Calu3 (cell line): ENCODE data around the gene MYOCD. TPM values are rescaled to one million over a fixed set of nuclear protein-coding genes. Genes with fewer than 3 reads are reported as not detected.

ENCODE experiments used
- BruUV-seq: library from RNA; stranded (reverse); fragments of 400-500 nt; replicated peaks from 2 replicates; lab custom pipeline; 2021; lab: Mats Ljungman, UMichigan
- CTCF ChIA-PET: fragments of 300-600 bp; sonication (Branson Sonifier 250); formaldehyde crosslinking; loops from one replicate; lab custom pipeline; 2022; ENCODE audit warnings: antibody characterized with exemption; lab: Charles Lee
- DNase-seq: peaks from one replicate; pipeline ENCODE4 v3.0.0; 2022
- H3K27ac Mint-ChIP-seq: one replicate; pipeline ENCODE4 v1.8.0; 2022; ENCODE audit warnings: mixed read lengths; ENCODE audit not compliant: unreplicated experiment
- H3K27me3 Mint-ChIP-seq: one replicate; pipeline ENCODE4 v1.8.0; 2022; ENCODE audit warnings: mixed read lengths; ENCODE audit not compliant: unreplicated experiment
- H3K36me3 Mint-ChIP-seq: one replicate; pipeline ENCODE4 v1.8.0; 2022; ENCODE audit warnings: mild to moderate bottlenecking, moderate library complexity, mixed read lengths; ENCODE audit not compliant: insufficient read depth, unreplicated experiment
- H3K4me1 Mint-ChIP-seq: one replicate; pipeline ENCODE4 v1.8.0; 2022; ENCODE audit warnings: mild to moderate bottlenecking, low read depth, mixed read lengths; ENCODE audit not compliant: unreplicated experiment
- H3K4me3 Mint-ChIP-seq: one replicate; pipeline ENCODE4 v1.8.0; 2022; ENCODE audit warnings: mild to moderate bottlenecking, low read depth, moderate library complexity, mixed read lengths; ENCODE audit not compliant: unreplicated experiment
- H3K9me3 Mint-ChIP-seq: one replicate; pipeline ENCODE4 v1.8.0; 2022; ENCODE audit warnings: low read depth, mixed read lengths; ENCODE audit not compliant: unreplicated experiment
- CTCF ChIP-seq: fragments of 200-600 bp; IDR thresholded peaks from one replicate; pipeline ENCODE4 v1.8.0; 2022; ENCODE audit warnings: antibody characterized with exemption; ENCODE audit not compliant: unreplicated experiment
- intact Hi-C: fragments of 100-400 bp; cut with micrococcal nuclease; formaldehyde crosslinking; loops from one replicate; pipeline ENCODE4 v1.10.0; 2022; ENCODE audit not compliant: unreplicated experiment
- total RNA-seq: library from RNA; stranded (reverse); gene quantifications from 2 replicates; pipeline ENCODE4 v1.2.3, GENCODE V29; 2022

MYOCD gene
- total RNA-seq, 1 experiment from 2014 or later: not detected

DNA sequence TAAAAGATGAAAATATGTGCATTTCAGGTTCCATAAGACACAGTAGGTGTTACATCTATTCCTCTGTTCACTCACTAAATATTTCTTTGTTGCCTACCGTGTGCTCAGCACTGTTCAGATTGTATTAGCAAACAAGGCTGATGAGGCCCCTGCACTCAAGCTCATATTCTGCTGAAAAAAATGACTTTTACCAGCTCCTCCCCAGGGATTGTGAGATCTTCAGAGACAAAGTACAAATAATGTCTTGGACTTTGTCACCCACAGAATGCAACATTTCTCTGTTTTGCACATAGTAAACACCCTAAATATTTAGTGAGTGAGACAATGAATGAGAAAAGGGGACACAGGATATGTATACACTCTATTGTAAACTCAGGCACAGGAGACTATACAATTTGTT is 21.9 kb upstream of the MYOCD start:
- Mint-ChIP-seq H3K9me3 (peaks cover 2% of the 10 kb centered on the region), H3K4me1 (no peaks in the 10 kb centered on the region), H3K4me3 (no peak overlapping the region), H3K27me3 (no peaks in the 10 kb centered on the region), H3K36me3 (no peaks in the 10 kb centered on the region), H3K27ac (no peak overlapping the region)
- no TSS peak for BruUV-seq
- intact Hi-C loops: no loop called here
- CTCF ChIA-PET: no interaction called here
- TF ChIP-seq CTCF: no peak
- no peak for DNase-seq

GRCh38 chr17:12644623-12645022 is 21.1 kb upstream of the MYOCD start:
- H3K27ac Mint-ChIP-seq: no peak overlapping the region
- peaks cover 2% of the 10 kb centered on the region for H3K9me3 Mint-ChIP-seq
- CTCF ChIA-PET: no interaction called here
- TF ChIP-seq CTCF: no peak
- DNase-seq: no peak
- no TSS peak for BruUV-seq
- H3K4me1 Mint-ChIP-seq: no peaks in the 10 kb centered on the region
- no peaks in the 10 kb centered on the region for H3K36me3 Mint-ChIP-seq
- peaks cover 7% of the 10 kb centered on the region for H3K27me3 Mint-ChIP-seq
- intact Hi-C loops: no loop called here
- no peak overlapping the region for H3K4me3 Mint-ChIP-seq

GRCh38 chr17:12646761-12647422 is 18.8 kb upstream of the MYOCD start:
- intact Hi-C loops: no loop called here
- H3K9me3 Mint-ChIP-seq: no peaks in the 10 kb centered on the region
- DNase-seq: no peak
- CTCF ChIA-PET: interaction anchor here (0.6 kb wide), 1 partner anchor 1116 kb away, joined by 3 read pairs; no protein-coding TSS in a partner anchor
- BruUV-seq: no TSS peak
- peaks cover 23% of the 10 kb centered on the region for H3K27me3 Mint-ChIP-seq
- no peak for TF ChIP-seq CTCF
- H3K4me3 Mint-ChIP-seq: no peak overlapping the region
- no peaks in the 10 kb centered on the region for H3K4me1 Mint-ChIP-seq
- H3K36me3 Mint-ChIP-seq: no peaks in the 10 kb centered on the region
- no peak overlapping the region for H3K27ac Mint-ChIP-seq

DNA sequence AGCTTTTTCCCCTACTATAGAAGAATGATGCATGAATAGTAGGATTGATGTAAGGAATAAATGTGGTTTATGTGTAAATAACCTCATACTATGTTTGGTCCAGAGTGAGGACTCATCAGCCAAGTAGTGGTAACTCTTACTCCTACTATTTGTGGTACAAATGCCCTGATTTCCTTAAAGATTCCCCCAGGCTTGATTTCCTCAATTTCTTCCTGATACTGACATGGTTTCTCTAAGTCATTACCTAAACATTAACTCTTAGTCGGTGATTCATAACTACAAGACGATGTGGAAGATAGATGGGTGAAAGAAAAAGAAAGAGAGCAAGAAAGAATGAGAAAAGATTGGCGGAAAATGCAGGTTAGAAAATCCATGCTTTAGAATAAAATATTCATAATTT is 17.2 kb upstream of the MYOCD start:
- no peak for TF ChIP-seq CTCF
- no peak overlapping the region for H3K4me3 Mint-ChIP-seq
- H3K27ac Mint-ChIP-seq: no peak overlapping the region
- H3K4me1 Mint-ChIP-seq: no peaks in the 10 kb centered on the region
- peaks cover 23% of the 10 kb centered on the region for H3K27me3 Mint-ChIP-seq
- BruUV-seq: no TSS peak
- CTCF ChIA-PET: no interaction called here
- no peak for DNase-seq
- intact Hi-C loops: no loop called here
- H3K9me3 Mint-ChIP-seq: no peaks in the 10 kb centered on the region
- no peaks in the 10 kb centered on the region for H3K36me3 Mint-ChIP-seq
